A673 (cell line): Measurements from ENCODE around the gene DDX27. TPM values are rescaled to one million over a fixed set of nuclear protein-coding genes. Genes with fewer than 3 reads are reported as not detected.
"Not testable (repeated sequence)": the region's sequence is repeated elsewhere in the genome, so short reads cannot be mapped to it uniquely, and the experiment has no call there.

Source experiments
- BruUV-seq: library from RNA; stranded (reverse); fragments of 400-500 nt; replicated peaks from 2 replicates; lab custom pipeline; 2021; lab: Mats Ljungman, UMichigan
- CTCF ChIA-PET: fragments of 300-600 bp; sonication (Branson Sonifier 250); formaldehyde crosslinking; loops from one replicate; lab custom pipeline; 2022; ENCODE audit warnings: antibody characterized with exemption; lab: Charles Lee
- POLR2A ChIA-PET: fragments of 300-600 bp; sonication (Branson Sonifier 250); formaldehyde crosslinking; loops from one replicate; lab custom pipeline; 2022; ENCODE audit warnings: antibody characterized with exemption; ENCODE audit not compliant: low non-redundant PET; lab: Charles Lee
- DNase-seq: peaks from one replicate; pipeline ENCODE4 v3.0.0-alpha.2; 2015; ENCODE audit warnings: low spot score
- H3K27ac ChIP-seq: fragments of 200-600 bp; sonication (generic); 2 replicates; pipeline ENCODE4 v1.5.1; 2016; ENCODE audit warnings: mixed run types, low read depth, mild to moderate bottlenecking, mixed read lengths, antibody characterized with exemption, low read length; ENCODE audit not compliant: poor library complexity, severe bottlenecking
- H3K27me3 ChIP-seq: fragments of 200-600 bp; sonication (generic); replicated peaks from 2 replicates; pipeline ENCODE4 v1.6.1; 2017; ENCODE audit warnings: mixed run types, low read depth, mild to moderate bottlenecking, mixed read lengths, antibody characterized with exemption, low read length; ENCODE audit not compliant: insufficient read depth, poor library complexity
- H3K36me3 ChIP-seq: fragments of 200-600 bp; sonication (generic); 2 replicates; pipeline ENCODE4 v1.6.1; 2016; ENCODE audit warnings: mixed run types, mild to moderate bottlenecking, mixed read lengths, antibody characterized with exemption, low read length; ENCODE audit not compliant: insufficient read depth, poor library complexity, severe bottlenecking
- H3K4me1 ChIP-seq: fragments of 200-600 bp; sonication (generic); 2 replicates; pipeline ENCODE4 v1.6.1; 2017; ENCODE audit warnings: mixed run types, mild to moderate bottlenecking, mixed read lengths, antibody characterized with exemption, low read length; ENCODE audit not compliant: insufficient read depth, poor library complexity, severe bottlenecking
- H3K4me3 ChIP-seq: fragments of 200-600 bp; sonication (generic); 2 replicates; pipeline ENCODE4 v1.5.1; 2016; ENCODE audit warnings: low read depth, mixed run types, mild to moderate bottlenecking, mixed read lengths, low read length; ENCODE audit not compliant: poor library complexity, severe bottlenecking
- H3K9me3 ChIP-seq: fragments of 200-600 bp; sonication (generic); 2 replicates; pipeline ENCODE4 v1.6.1; 2016; ENCODE audit warnings: mixed run types, low read depth, mild to moderate bottlenecking, mixed read lengths, antibody characterized with exemption, low read length; ENCODE audit not compliant: poor library complexity, severe bottlenecking
- EZH2 ChIP-seq: fragments of 200-600 bp; sonication (generic); IDR thresholded peaks from 2 replicates; pipeline ENCODE4 v1.6.1; 2017; ENCODE audit warnings: borderline replicate concordance, low read depth, mild to moderate bottlenecking, mixed read lengths, antibody characterized with exemption, low read length; ENCODE audit not compliant: poor library complexity, severe bottlenecking
- intact Hi-C: fragments of 100-400 bp; cut with micrococcal nuclease; formaldehyde crosslinking; loops from one replicate; pipeline ENCODE4 v1.10.0; 2022; ENCODE audit not compliant: unreplicated experiment
- total RNA-seq: library from RNA; stranded (reverse); gene quantifications from 2 replicates; pipeline ENCODE4 v1.2.3, GENCODE V29; 2021
- TF ChIP-seq, protein P1 (sequence below): fragments of 300-800, 200-600 bp; sonication (generic); conservative IDR thresholded peaks from 2 replicates; pipeline ENCODE4 v1.5.1; 2017; ENCODE audit warnings: low read depth, mild to moderate bottlenecking, antibody characterized with exemption, low read length, moderate library complexity, mixed read lengths

DDX27 gene
- total RNA-seq, 1 experiment from 2014 or later: 62.4 TPM

DNA sequence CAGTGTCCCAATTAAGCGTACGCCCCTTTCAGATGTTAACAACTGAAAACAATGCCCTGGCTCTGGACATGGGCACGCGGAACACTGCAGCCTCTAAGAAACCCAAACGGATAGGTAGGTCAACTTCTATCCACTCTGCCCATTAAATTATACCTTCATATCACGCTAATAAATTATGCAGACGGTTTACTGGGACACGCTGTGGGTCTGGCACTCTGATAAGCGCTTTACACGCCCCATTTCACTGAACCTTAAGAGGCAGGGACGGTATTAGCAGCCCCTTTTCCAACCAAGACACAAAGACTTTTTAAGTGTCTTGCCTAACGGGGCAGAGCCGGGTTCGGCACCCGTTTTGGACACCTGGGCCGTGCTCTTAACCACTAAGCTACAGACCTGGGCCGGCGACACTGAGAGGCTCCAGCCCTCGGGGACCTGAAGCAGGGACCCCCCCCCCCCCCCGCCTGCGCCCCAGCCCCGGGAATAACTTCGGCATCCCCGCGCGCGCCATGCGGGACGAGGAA, 31.8 kb upstream of the DDX27 start:
- Histone ChIP-seq H3K4me1 (peaks cover 12% of the 10 kb centered on the region), H3K4me3 (peak overlapping the region; percentile 58), H3K36me3 (no peaks in the 10 kb centered on the region), H3K27me3 (no peaks in the 10 kb centered on the region), H3K9me3 (no peaks in the 10 kb centered on the region), H3K27ac (peak overlapping the region; percentile 87)
- DNase-seq: peak; percentile 22
- intact Hi-C loops: no loop called here
- ChIA-PET CTCF (interaction anchor here (0.6 kb wide), 2 partner anchors 18 to 140 kb away, joined by 3 to 4 read pairs; no protein-coding TSS in a partner anchor), POLR2A (interaction anchor here (0.6 kb wide), 1 partner anchor 235 kb away, joined by 17 read pairs; no protein-coding TSS in a partner anchor)
- no peak for TF ChIP-seq EZH2
- TF ChIP-seq, protein P1, sequence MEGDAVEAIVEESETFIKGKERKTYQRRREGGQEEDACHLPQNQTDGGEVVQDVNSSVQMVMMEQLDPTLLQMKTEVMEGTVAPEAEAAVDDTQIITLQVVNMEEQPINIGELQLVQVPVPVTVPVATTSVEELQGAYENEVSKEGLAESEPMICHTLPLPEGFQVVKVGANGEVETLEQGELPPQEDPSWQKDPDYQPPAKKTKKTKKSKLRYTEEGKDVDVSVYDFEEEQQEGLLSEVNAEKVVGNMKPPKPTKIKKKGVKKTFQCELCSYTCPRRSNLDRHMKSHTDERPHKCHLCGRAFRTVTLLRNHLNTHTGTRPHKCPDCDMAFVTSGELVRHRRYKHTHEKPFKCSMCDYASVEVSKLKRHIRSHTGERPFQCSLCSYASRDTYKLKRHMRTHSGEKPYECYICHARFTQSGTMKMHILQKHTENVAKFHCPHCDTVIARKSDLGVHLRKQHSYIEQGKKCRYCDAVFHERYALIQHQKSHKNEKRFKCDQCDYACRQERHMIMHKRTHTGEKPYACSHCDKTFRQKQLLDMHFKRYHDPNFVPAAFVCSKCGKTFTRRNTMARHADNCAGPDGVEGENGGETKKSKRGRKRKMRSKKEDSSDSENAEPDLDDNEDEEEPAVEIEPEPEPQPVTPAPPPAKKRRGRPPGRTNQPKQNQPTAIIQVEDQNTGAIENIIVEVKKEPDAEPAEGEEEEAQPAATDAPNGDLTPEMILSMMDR: no peak
- BruUV-seq: no TSS peak

DNA sequence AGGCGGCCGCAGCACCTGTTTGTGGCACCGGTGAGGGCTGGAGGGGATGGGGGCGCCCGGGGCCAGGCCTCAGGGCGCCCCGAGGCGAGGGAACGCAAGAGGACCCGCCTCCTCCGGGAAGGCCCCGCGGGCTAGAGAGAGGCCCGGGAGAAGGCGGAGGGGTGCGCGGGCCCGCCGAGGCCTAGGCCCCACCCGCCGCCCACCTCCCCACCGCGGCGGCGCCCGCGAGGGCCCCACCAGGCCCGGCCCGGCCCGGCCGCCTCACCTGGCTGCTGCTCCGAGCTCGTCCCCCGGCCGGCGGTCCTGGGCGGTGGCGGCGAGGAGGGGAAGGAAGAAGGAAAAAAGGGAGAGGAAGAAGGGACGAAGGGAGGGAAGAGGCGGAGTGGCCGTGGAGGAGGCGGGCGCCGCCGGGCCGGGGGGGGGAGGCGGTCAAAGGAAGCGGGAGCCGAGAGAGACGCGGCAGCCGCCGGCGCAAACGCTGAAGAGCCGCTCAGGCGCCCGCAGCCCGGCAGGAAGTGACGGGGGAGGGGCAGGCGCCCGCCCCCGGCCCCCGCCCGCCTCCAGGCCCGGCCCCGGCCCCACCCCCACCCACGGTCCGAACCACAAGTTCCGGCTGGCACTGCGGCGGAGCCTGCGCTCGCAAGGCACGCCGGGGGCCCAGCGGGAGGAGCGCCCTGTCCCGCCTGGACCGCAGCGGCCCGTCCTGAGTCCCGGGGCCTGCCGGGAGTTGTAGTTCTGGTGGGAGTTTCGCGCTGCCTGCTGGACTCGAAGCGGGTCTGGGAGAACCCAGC, 31.2 kb upstream of the DDX27 start, which contains the start of gene STAU1:
Gene STAU1 (minus strand): TSS at position 484 of the 791 bp plus-strand sequence. CDS start 22,133 bp downstream, outside the sequence.
- intact Hi-C loops: no loop called here
- POLR2A ChIA-PET: no interaction called here

DNA sequence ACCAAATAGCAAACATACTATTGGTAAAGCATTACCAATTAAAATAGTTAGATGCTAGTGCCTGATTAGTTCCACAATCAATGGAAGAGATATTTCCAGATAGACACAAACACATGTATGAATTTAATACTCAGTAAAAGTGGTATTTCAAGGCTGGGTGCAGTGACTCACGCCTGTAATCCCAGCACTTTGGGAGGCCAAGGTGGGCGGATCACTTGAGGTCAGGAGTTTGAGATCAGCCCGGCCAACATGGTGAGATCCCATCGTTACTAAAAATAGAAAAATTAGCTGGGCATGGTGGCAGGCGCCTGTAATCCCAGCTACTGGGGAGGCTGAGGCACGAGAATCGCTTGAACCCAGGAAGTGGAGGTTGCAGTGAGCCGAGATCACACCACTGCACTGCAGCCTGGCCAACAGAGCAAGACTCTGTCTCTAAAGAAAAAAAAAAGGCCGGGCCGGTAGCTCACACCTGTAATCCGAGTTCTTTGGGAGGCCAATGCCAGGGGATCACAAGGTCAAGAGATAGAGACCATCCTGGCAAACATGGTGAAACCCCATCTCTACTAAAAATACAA, 26.2 kb upstream of the DDX27 start:
- BruUV-seq, H3K27ac ChIP-seq, H3K27me3 ChIP-seq, CTCF ChIA-PET, H3K36me3 ChIP-seq, DNase-seq, H3K4me1 ChIP-seq, intact Hi-C loops, POLR2A ChIA-PET, H3K4me3 ChIP-seq, H3K9me3 ChIP-seq: not testable (repeated sequence)

More for the DNA sequence above, 31.2 kb upstream of the DDX27 start, which contains the start of gene STAU1:
- Histone ChIP-seq H3K36me3 (no peaks in the 10 kb centered on the region), H3K4me3 (peak within 1 kb of the TSS; percentile 58), H3K27ac (peak within 1 kb of the TSS; percentile 87), H3K4me1 (peaks cover 11% of the 10 kb centered on the region), H3K9me3 (no peaks in the 10 kb centered on the region), H3K27me3 (no peaks in the 10 kb centered on the region)
- BruUV-seq: no TSS peak
- DNase-seq: peak; percentile 98
- no peak for TF ChIP-seq EZH2
- TF ChIP-seq, protein P1: no peak
- CTCF ChIA-PET: interaction anchor here (0.6 kb wide), 1 partner anchor 140 kb away, joined by 3 read pairs; no protein-coding TSS in a partner anchor
